GM06990 (cell line): ENCODE results near the gene FALEC.

Source experiments
- DNase-seq: peaks from one replicate; pipeline ENCODE4 v3.0.0-alpha.2; 2011; ENCODE audit not compliant: insufficient read length; ENCODE audit errors: extremely low read depth
- H3K27me3 ChIP-seq: replicated peaks from 2 replicates; pipeline ENCODE4 v1.6.0; 2011; ENCODE audit warnings: low read length; ENCODE audit not compliant: control insufficient read depth, insufficient read depth
- H3K36me3 ChIP-seq: 2 replicates; pipeline ENCODE4 v1.5.1; 2011; ENCODE audit warnings: low read length; ENCODE audit not compliant: control insufficient read depth, insufficient read depth
- H3K4me3 ChIP-seq: replicated peaks from 2 replicates; pipeline ENCODE4 v1.5.1; 2011; ENCODE audit warnings: low read depth, mild to moderate bottlenecking, control low read depth, low read length
- CTCF ChIP-seq: IDR thresholded peaks from 2 replicates; pipeline ENCODE4 v1.5.1; 2011; ENCODE audit warnings: low read length, control low read depth, mild to moderate bottlenecking, inconsistent platforms; ENCODE audit not compliant: insufficient read depth, poor library complexity, severe bottlenecking

FALEC gene

DNA sequence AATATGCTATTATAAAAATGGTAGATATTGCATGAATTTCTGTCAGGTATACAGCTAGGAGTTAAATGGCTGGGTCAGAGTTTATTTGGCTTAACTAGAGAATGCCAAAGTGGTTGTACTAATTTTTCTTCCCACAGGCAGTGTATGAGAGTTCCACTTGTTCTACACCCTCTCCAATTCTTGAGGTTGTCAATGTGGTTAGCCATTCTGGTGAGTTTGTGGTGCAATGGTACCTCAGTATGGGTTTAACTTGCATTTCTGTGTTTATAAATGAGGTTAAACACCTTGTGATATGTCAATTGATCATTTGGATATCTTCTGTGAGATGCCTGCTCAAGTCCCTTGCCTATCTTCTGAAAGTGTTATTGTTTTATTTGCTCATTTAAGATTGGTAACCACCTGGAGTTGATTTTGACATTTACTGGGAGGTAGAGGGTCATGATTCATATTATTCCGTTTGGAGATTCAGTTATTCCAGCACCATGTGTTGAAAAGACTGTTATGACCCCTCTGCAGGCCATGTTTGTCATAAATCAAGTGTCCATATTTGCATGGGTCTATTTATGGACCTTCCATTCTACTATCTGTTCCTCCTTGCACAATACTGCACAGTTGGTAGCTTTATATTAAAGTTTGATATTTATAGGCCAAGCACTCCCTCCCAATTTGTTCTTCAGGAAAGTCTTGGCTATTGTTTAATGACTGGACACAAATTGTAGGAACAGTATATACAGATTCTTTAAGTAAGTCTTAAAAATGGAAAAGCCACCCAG, 5.8 kb downstream of the FALEC start:
- TF ChIP-seq CTCF: no peak
- Histone ChIP-seq H3K36me3 (no peaks in the 10 kb centered on the region), H3K4me3 (no peak overlapping the region), H3K27me3 (no peaks in the 10 kb centered on the region)
- DNase-seq: no peak

- no peak for TF ChIP-seq CTCF
- no peaks in the 10 kb centered on the region for H3K36me3 ChIP-seq
Measured at GRCh38 chr1:150525348-150525747, 9.8 kb downstream of the FALEC start.

DNA sequence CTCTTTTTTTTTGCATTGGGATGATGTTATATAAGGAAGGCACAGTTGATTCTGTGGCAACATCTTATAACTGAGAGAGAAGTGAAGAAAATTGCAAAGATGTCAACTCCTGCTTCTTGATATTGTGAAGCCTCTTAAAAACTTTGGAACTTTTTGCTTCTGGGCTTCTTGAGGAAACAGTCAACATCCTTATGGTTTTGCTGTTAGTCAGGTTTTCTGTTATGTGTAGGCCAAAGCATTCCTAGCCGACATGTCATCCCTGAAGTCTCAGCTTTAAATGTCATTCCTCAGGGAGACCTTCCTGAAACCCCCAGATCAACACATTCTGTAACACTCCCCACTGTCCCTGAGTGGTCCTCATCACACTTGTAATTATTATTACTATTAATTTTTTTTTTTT, 12.6 kb downstream of the FALEC start:
- no peaks in the 10 kb centered on the region for H3K36me3 ChIP-seq
- DNase-seq: no peak
- TF ChIP-seq CTCF: no peak
- H3K4me3 ChIP-seq: no peak overlapping the region
- no peaks in the 10 kb centered on the region for H3K27me3 ChIP-seq

More at GRCh38 chr1:150525348-150525747, 9.8 kb downstream of the FALEC start:
- no peak for DNase-seq
- no peaks in the 10 kb centered on the region for H3K27me3 ChIP-seq
- H3K4me3 ChIP-seq: no peak overlapping the region

DNA sequence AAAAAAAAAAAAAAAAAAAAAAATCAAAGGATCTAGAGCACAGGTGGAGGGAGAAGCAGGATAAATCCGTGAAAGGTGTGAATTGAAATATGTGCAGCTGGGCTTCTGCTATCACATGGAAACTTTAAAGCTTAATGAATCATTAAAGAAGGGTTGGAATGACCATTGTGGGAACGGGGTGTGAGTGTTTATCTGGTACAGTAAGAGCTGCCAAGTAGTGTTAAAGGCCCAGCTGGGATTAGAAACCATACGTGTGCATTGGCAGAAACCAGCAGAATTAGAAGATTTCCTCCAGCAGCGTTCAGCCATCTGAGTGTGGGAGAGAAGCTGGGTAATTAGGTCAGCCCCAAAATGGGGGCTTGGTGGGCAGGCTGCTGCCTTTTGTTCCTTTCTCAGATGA, 13.5 kb downstream of the FALEC start:
- Histone ChIP-seq H3K36me3 (no peaks in the 10 kb centered on the region), H3K27me3 (no peaks in the 10 kb centered on the region), H3K4me3 (no peak overlapping the region)
- no peak for DNase-seq
- no peak for TF ChIP-seq CTCF

- no peak overlapping the region for H3K4me3 ChIP-seq
- TF ChIP-seq CTCF: no peak
- H3K27me3 ChIP-seq: no peaks in the 10 kb centered on the region
- no peaks in the 10 kb centered on the region for H3K36me3 ChIP-seq
- no peak for DNase-seq
Measured at GRCh38 chr1:150530491-150531159, 15.1 kb downstream of the FALEC start.
